GM12873 (cell line): Measurements from ENCODE around the gene ZDHHC8.

Experiments used
- TF ChIP-seq, protein P1 (sequence below): IDR thresholded peaks from 2 replicates; pipeline ENCODE4 v1.5.1; 2012; ENCODE audit warnings: low read depth, mild to moderate bottlenecking, moderate library complexity, low read length, control low read depth; ENCODE audit not compliant: insufficient read depth; ENCODE audit errors: missing control alignments

ZDHHC8 gene

DNA sequence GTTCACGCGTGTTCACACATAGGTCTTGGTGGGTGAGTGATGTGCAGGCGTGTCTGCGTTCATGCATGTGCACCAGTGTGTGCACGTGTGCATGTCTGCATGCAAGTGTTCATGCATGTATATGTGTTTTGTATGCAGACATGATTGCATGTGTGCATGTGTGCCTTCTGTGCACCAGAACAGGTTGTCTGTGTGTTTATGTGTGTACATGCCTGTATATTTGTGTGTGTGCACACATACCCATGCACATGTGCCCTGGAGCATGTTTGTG lies 4.9 kb downstream of the ZDHHC8 start:
- TF ChIP-seq, protein P1, sequence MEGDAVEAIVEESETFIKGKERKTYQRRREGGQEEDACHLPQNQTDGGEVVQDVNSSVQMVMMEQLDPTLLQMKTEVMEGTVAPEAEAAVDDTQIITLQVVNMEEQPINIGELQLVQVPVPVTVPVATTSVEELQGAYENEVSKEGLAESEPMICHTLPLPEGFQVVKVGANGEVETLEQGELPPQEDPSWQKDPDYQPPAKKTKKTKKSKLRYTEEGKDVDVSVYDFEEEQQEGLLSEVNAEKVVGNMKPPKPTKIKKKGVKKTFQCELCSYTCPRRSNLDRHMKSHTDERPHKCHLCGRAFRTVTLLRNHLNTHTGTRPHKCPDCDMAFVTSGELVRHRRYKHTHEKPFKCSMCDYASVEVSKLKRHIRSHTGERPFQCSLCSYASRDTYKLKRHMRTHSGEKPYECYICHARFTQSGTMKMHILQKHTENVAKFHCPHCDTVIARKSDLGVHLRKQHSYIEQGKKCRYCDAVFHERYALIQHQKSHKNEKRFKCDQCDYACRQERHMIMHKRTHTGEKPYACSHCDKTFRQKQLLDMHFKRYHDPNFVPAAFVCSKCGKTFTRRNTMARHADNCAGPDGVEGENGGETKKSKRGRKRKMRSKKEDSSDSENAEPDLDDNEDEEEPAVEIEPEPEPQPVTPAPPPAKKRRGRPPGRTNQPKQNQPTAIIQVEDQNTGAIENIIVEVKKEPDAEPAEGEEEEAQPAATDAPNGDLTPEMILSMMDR: no peak

DNA sequence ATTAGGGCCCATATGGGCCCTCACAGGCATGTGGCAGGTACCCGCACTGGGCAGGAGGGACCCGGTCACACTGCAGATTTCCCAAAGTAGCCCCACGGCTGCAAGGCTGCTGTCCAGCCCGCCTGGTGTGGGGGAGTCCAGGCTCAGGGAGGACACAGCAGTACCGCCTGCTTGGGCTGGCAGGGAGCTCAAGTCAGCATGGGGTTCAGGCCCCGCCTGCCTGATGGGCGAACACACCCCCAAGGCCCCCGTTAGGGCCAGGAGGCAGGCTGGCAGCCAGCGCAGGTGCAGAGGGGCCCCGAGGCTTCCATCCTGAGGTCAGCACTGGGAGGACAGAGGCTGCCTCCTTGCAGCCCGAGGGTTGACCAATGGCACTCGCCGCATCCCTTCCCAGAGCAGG lies 5.5 kb downstream of the ZDHHC8 start:
- TF ChIP-seq, protein P1: no peak

GRCh38 chr22:20137671-20138416 lies 6.2 kb downstream of the ZDHHC8 start:
- TF ChIP-seq, protein P1: no peak

- TF ChIP-seq, protein P1: no peak
Observed at GRCh38 chr22:20138417-20138738, 6.8 kb downstream of the ZDHHC8 start.

DNA sequence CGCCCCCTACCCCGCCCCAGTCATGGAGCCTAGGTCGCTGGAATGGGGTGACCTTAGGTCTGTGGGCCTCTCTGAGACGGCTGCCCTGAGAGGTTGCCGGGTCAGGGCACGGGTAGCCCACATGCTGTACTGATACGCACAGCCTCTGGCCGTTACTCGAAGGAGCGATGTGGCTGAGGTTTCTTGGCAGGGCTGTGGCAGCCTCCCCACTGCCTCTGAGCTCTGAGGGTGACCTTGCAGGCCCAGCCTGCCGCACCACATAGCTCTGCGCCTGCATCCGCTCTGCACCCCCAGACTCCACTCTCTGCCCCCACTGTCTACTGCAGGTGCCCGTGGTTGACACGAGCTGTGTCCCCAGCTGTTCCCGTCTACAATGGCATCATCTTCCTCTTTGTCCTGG lies 7.3 kb downstream of the ZDHHC8 start:
- TF ChIP-seq, protein P1: no peak

- TF ChIP-seq, protein P1: no peak
Observed at GRCh38 chr22:20139391-20140106, 7.9 kb downstream of the ZDHHC8 start.

- TF ChIP-seq, protein P1: no peak
Observed at GRCh38 chr22:20140107-20140445, 8.5 kb downstream of the ZDHHC8 start.
